NCI-H2107 (cell line): Measurements from ENCODE around the gene LCN15.
"Not testable (repeated sequence)": the region's sequence is repeated elsewhere in the genome, so short reads cannot be mapped to it uniquely, and the experiment has no call there.

Source experiments
- DNase-seq: peaks from one replicate; lab custom pipeline; 2025; lab: John Stamatoyannopoulos, UW

LCN15 gene

GRCh38 chr9:136722093-136722968 is 42.0 kb downstream of the LCN15 start:
- no peak for DNase-seq

GRCh38 chr9:136721339-136722092 is 42.8 kb downstream of the LCN15 start:
- DNase-seq, result no peak

DNA sequence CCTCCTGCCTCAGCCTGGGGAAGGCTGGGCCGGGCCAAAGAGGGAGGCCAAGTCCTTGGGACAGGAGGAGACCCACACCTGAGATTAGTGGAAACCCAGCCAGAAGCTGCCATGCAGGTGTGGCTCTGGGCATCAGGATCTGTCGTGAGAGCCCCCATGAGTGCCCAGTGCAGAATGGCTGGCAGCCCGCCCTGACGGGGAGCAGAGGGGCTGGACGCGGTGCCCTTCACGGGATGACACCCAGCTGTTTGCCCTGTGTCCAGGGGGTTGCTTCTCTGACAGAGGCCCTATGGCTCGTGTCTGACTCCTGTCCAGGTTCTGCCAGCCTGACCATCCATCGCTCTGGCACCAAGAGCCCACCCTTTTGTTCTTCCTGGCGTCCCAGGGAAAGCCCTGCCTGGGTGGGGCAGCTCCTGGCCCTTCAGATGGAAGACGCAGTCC is 43.4 kb downstream of the LCN15 start:
- DNase-seq, result no peak

DNA sequence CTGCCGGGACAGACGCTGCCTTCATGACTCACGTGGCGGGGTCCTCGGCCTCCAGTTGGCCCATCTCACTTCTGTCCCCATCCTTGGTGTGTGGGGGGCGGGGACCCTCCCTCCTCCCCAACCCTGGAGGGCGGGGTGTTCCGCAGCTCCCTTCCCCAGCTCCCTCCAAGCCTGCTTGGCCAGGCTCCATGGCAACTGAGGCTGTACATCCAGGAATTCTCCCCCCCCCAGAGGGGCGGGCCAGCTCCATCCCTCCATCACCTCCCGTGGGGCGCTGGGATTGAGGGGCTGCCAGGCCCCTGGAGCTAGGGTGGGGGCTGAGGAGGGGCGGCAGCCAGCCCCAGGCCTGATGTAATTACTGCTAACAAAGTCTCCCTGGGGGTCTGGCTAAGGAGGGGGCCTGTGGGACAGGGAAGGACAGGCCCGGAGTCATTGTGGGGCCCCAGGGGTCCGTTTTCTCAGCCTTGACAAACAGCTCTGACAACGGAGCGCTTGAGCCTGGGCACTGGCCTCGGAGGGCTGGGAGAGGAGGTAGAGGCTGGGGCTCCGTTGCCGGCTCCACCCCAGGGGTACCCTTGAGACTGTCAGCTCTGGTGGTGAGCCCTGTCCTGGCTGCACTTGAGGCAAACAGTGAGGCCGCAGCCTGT is 43.9 kb downstream of the LCN15 start:
- DNase-seq, result no peak

DNA sequence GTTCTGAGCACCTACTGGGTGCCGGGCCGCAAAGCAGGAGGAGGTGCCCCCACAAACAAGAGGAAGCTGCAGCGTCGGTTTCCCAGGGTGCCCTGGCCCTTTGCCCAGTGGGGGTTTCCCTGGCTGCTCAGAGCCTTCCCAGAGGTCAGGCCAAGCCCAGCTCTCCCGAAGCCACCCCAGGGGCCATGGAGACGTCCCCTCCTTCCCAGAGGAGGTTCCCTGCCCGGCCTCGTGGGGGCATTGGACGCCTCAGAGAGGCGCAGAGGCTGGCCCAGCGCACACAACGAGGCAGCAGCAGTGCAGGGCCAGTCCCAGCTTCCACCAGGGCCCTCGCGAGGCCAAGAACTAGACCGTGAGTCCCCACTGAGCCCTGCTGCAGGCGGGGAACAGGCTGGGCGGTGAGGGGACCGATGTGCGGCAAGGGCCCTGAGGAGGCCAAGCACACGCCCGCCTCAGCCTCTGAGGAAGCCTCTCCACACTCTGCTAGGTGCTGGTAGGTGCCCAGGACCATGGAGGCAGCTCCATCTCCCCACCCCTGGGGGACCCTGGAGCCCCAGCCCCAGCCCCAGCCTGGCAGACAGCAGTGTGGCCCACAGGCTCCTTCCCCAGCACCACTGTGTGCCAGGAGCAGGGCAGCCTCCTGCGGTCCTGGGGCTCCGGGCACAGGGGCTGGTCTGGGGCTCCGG is 45.0 kb downstream of the LCN15 start:
- no peak for DNase-seq

DNA sequence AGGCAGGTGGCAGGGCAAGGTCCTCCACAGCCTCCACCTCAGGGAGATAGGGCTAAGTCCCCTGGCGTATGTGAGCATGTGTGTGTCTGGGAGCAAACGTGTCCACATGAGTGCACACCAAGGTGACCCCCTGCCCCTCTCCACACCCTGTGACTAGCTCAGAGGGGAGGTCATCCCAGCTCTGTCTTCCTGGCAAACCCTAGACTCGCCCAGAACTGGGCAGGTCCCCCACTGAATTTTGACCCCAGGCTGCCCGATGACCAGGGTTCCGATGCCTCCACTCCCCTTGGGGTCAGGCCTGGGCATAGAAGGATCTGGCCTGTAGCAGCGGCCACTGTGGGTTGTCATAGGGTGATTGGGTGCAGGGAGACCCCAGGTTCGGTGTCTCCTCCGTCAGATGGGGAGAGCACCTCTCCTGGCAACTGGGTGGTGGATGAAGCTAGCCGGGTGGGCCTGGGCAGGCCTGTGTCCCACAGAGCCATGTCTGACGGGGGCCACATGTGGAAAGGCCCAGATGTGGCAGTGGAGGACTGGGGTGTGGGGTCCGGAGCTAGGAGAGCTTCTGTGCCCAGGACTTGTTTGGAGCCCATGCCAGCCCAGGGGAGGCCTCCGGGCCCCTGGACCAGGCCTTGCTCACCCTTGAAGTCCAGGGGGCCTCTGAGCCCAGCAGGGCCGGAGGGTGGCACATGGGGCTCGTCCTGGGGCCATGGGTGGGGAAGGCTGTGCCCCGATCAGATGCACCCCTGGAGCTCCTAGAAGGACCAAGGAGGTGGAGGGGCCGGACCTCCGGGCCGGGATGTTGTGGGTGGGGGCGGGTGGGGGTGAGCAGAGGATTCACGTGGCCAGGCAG is 45.7 kb downstream of the LCN15 start:
- DNase-seq, result no peak

GRCh38 chr9:136717399-136717798 is 46.9 kb downstream of the LCN15 start:
- DNase-seq, result no peak

- no peak for DNase-seq
Measured at GRCh38 chr9:136714893-136715274, 49.4 kb downstream of the LCN15 start.

DNA sequence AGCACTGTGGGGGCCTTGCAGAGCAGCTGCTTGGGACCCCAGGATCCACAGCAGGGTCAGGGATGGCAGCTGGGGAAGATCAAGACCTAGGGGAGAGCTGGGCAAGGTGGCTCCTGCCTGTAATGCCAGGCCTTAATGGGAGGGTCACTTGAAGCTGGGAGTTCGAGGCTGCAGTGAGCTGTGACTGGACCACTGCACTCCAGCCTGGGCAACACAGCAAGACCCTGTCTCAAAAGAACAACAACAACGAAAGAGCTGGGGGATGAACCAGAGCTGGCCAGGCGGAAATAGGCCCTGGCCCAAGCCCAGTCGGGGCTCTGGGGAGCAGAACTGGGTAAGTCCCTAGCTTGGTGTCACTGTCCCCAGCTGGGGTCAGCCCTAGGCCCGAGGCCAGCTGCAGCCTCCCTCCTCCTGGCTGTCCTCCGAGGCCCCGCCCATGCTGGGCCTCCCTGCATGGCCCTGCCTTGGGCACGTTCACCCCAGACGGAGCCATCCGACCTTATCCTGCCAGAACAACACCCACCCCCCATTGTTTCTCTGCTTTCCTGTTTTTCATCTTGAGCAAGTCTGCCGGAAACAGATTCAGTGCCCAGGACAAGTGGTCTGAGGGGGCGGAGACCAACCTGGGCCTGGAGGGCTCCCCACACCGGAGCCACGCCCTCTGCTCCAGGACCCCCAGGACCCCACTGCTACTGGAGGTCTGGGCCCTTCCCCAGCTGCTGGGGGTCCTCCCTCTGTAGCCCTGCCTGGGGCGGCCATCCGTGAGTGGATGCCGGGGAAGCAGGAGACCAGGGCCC is 50.0 kb downstream of the LCN15 start:
- DNase-seq, result no peak

DNA sequence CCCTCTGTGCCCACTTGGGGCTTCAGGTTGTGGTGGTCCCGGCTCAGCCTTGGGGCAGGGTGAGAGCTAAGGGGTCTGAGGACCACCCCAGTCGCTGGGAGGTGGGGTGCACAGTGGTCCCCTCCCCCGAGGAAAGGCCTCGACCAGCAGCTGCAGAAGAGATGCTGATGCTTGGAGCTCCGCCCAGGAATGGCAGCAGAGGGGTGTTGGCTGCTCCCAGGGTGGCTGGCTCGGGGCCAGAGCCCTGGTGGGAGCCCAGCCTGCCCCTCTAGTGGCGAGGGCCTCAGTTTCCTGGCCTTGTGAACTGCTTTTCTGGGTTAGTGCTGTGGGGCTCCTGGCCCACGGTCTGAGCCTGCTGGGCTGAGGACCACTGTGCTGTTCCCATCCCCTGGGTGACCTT is 50.8 kb downstream of the LCN15 start:
- DNase-seq, result no peak

DNA sequence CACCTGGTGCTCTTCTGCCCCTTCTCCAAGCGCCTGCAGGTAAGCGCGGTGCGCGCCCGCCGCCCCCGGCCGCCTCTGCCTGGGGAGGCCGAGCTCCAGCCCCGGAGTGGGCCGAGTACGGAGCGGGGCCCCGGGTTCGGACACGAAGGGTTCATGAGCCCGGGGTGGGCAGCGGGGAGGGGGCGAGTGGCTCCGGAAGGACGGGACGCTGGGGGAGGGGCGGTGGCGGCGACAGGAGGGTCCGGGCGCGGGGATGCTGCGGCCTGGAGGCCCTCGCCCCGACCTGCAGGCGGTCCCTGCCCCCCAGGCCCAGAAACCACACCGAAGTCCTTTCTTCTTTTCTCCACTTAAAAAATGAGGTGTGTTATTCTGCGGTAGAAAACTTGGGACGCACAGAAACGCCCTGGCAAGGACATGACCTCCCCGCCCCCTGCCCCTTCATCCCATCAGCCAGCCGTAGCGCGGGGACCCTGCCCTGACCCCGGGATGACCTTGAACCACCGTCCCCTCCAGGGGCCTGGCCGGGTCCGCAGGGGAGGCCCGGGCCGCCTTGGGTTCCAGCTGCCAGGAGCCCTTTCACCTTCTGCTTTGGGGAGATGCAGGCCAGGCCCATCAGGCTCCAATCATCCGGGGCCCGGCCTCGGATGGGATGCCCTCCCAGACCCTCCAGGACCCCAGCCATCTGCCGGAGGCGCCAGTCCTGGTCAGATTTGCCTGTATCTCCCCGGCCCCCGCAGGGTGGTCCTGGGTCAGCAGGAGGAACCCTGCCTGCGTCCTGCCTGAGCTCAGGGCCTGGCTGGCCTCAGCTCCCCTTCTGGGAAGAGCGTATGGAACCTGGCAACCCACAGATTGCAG is 51.4 kb downstream of the LCN15 start:
- DNase-seq, result no peak

DNA sequence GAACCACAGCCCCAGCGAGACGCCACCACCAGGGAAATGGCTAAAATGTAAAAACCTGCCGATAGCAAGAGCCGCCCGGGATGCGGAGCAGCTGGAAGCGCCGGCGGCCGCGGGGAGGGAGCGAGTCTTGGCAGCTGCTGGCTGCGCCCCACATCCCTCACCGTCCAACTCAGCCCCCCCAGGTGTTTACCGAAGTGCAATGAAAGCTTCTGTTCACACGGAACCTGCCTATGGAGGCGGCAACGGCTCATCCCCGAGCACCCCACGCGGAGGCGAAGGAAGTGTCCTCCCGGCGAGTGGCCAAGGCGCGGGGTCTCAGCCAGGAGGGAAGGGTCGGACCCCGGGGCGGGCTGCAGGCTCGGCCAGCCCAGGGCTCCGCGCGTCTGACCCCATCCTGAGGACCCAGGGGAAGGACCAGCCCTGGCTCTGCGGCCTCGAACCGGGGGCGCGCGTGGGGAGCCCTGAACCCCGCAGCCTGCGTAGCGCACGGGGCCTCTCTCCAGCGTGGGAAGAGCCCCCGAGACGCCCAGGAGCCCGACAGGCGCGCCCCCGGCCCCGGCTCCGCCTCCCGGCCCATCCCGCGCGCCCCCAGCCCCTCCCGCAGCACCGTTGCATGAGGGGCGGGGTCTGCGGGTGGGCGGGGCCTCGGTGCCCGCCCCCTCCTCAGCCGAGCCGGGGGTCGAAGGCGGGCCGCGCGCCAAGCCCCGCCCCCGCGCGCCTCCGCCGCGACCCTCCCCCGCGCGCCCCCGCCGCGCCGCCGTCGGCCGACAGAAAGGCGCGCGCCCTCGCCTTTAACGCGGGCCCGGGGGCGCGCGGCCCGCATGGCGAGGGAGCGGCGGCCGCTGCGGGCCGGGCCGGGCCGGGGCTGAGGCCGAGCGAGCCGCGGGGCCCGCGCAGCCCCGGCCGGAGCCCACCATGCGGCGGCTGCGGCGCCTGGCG is 52.3 kb downstream of the LCN15 start, which contains the start of gene DIPK1B:
DIPK1B (plus strand) TSS at position 822 of the 939 bp plus-strand sequence; CDS start at position 916, 94 bp downstream.
- peak; percentile 73 for DNase-seq

DNA sequence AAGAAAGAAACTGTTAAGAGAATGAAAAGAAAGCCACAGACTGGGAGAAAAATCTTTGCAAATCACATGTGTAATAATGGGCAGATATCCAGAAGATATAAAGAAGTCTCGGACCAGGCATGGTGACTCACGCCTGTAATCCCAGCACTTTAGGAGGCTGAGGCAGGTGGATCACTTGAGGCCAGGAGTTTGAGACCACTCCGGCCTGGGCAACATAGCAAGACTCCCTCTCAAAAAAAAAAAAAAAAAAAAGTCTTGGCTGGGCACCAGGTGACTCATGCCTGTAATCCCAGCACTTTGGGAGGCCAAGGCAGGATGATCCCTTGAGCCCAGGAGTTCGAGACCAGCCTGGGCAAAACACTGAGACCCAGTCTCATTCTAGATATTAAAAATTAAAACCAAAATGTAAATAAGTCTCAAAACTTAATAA is 53.1 kb downstream of the LCN15 start:
- not testable (repeated sequence) for DNase-seq

DNA sequence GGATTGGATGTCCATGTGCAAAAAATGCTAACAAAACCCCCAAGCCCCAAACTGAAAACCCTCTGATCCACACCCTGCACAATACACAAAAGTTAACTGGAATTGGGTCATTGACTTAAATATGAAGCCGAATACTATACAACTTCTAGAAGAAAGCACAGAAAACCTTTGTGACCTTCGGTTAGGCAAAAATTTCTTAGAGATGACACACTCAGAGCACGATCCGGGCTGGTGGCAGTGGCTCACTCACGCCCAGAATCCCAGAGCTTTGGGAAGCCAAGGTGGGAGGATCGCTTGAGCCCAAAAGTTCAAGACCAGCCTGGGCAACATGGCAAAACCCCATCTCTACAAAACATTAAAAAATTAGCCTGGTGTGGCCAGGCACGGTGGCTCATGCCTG is 53.8 kb downstream of the LCN15 start:
- DNase-seq, result no peak
